HepG2 (cell line): Measurements from ENCODE around the gene IQCC. TPM values are rescaled to one million over a fixed set of nuclear protein-coding genes. Genes with fewer than 3 reads are reported as not detected.
A peak's percentile ranks its signal among the peaks of the same experiment; 100 is the strongest.

Experiments
- ARNT2 ChIP-seq: sonication (generic); formaldehyde crosslinking; IDR thresholded peaks from 2 replicates; pipeline ENCODE4 v1.8.0; 2022; ENCODE audit warnings: mild to moderate bottlenecking, low read depth, missing genetic modification reagents, moderate library complexity
- CREB1 ChIP-seq, 2 experiments: fragments of 450-650 bp in 1 of 2; IDR thresholded peaks; 2 replicates each; pipeline ENCODE4 v1.6.1; 2016 to 2017; ENCODE audit warnings: control low read depth in 1 of 2, mild to moderate bottlenecking in 1 of 2, missing compliant biosample characterization in 1 of 2, missing genetic modification characterization in 1 of 2
- IKZF5 ChIP-seq: IDR thresholded peaks from 2 replicates; pipeline ENCODE4 v1.6.1; 2018; ENCODE audit warnings: missing genetic modification reagents, mild to moderate bottlenecking, missing compliant biosample characterization
- KLF11 ChIP-seq: IDR thresholded peaks from 2 replicates; pipeline ENCODE4 v1.6.1; 2016; ENCODE audit warnings: missing compliant biosample characterization
- LRRFIP1 ChIP-seq: sonication (generic); formaldehyde crosslinking; conservative IDR thresholded peaks from 2 replicates; pipeline ENCODE4 v1.4.0; 2020; ENCODE audit warnings: missing genetic modification reagents
- PAF1 ChIP-seq: IDR thresholded peaks from 2 replicates; pipeline ENCODE4 v1.6.1; 2016; ENCODE audit warnings: missing genetic modification reagents, missing compliant biosample characterization
- PHB2 ChIP-seq: fragments of 450-650 bp; IDR thresholded peaks from 2 replicates; pipeline ENCODE4 v1.6.1; 2018; ENCODE audit not compliant: partially characterized antibody
- POGK ChIP-seq: sonication (generic); formaldehyde crosslinking; conservative IDR thresholded peaks from 2 replicates; pipeline ENCODE4 v1.8.0; 2022; ENCODE audit warnings: mild to moderate bottlenecking, moderate library complexity, missing genetic modification reagents
- REXO4 ChIP-seq: sonication (generic); formaldehyde crosslinking; IDR thresholded peaks from 2 replicates; pipeline ENCODE4 v1.8.0; 2022; ENCODE audit warnings: missing genetic modification reagents, mild to moderate bottlenecking, borderline replicate concordance
- RFXAP ChIP-seq: sonication (generic); formaldehyde crosslinking; IDR thresholded peaks from 2 replicates; pipeline ENCODE4 v1.4.0; 2020; ENCODE audit warnings: missing genetic modification reagents, borderline replicate concordance
- SETDB1 ChIP-seq: sonication (generic); formaldehyde crosslinking; IDR thresholded peaks from 2 replicates; pipeline ENCODE4 v1.5.1; 2020; ENCODE audit warnings: missing genetic modification reagents, mild to moderate bottlenecking, borderline replicate concordance
- SMAD1 ChIP-seq: sonication (generic); formaldehyde crosslinking; IDR thresholded peaks from 2 replicates; pipeline ENCODE4 v1.4.0; 2020; ENCODE audit warnings: missing genetic modification reagents, low read depth, mild to moderate bottlenecking, borderline replicate concordance
- SRSF9 ChIP-seq: fragments of 200-400 bp; formaldehyde crosslinking; IDR thresholded peaks from 2 replicates; pipeline ENCODE4 v1.6.1; 2018; ENCODE audit warnings: borderline replicate concordance, mild to moderate bottlenecking, low read depth, low read length; ENCODE audit not compliant: insufficient read depth, poor library complexity, severe bottlenecking
- TCF12 ChIP-seq, 2 experiments: fragments of 450-650 bp in 1 of 2; sonication (generic) in 1 of 2; formaldehyde crosslinking in 1 of 2; IDR thresholded peaks; 2 replicates each; pipeline versions ENCODE4 v1.6.1 to v1.8.0; 2017 to 2022; ENCODE audit warnings: antibody characterized with exemption in 1 of 2, mild to moderate bottlenecking in 1 of 2, missing genetic modification reagents in 1 of 2, moderate library complexity in 1 of 2
- TOE1 ChIP-seq: sonication (generic); formaldehyde crosslinking; IDR thresholded peaks from 2 replicates; pipeline ENCODE4 v1.4.0; 2020; ENCODE audit warnings: mild to moderate bottlenecking, missing genetic modification reagents
- U2AF2 ChIP-seq: fragments of 200-400 bp; formaldehyde crosslinking; IDR thresholded peaks from 2 replicates; pipeline ENCODE4 v1.6.1; 2017; ENCODE audit warnings: low read depth, mild to moderate bottlenecking, low read length
- ZNF496 ChIP-seq: sonication (generic); formaldehyde crosslinking; IDR thresholded peaks from 2 replicates; pipeline ENCODE4 v1.8.1; 2023; ENCODE audit warnings: mild to moderate bottlenecking, moderate library complexity, missing genetic modification reagents; ENCODE audit not compliant: insufficient replicate concordance
- ZNF501 ChIP-seq: sonication (generic); formaldehyde crosslinking; IDR thresholded peaks from 2 replicates; pipeline ENCODE4 v1.5.1; 2020; ENCODE audit warnings: mild to moderate bottlenecking, moderate library complexity, missing genetic modification reagents
- ZNF639 ChIP-seq: conservative IDR thresholded peaks from 2 replicates; pipeline ENCODE4 v1.6.1; 2018; ENCODE audit warnings: missing genetic modification reagents
- ZNF761 ChIP-seq: sonication (generic); formaldehyde crosslinking; conservative IDR thresholded peaks from 2 replicates; pipeline ENCODE4 v1.4.0; 2020; ENCODE audit warnings: mild to moderate bottlenecking, missing genetic modification reagents
- ZNF841 ChIP-seq: sonication (generic); formaldehyde crosslinking; IDR thresholded peaks from 2 replicates; pipeline ENCODE4 v1.8.1; 2023; ENCODE audit warnings: missing genetic modification reagents, borderline replicate concordance
- polyA plus RNA-seq, 8 experiments: library from polyadenylated mRNA; depleted of rRNA in 3 of 8; stranded (reverse) in 7 of 8; unstranded in 1 of 8; fragments of >200 nt; fragmentation: Illumina TruSeq in 4 of 8; extraction: Trizol in 4 of 8; gene quantifications; 2 replicates each; pipeline versions ENCODE4 v1.2.1 to v1.2.3, GENCODE V29; 2011 to 2016; ENCODE audit warnings: low read depth in 4 of 8, missing spikeins in 1 of 8, mixed read lengths in 1 of 8; ENCODE audit not compliant: insufficient read depth in 1 of 8
- total RNA-seq, 5 experiments: library from RNA; depleted of rRNA; stranded (reverse); fragments of >200 nt; fragmentation: Illumina TruSeq; extraction: Trizol; gene quantifications; 2 replicates each; pipeline ENCODE4 v1.2.3, GENCODE V29; 2016; ENCODE audit warnings: low read depth in 1 of 5

Gene IQCC
- total and polyA plus RNA-seq, 2 of the 13 experiments (the other 11 are each of a cell fraction or from before 2014, with no cell fraction given): 1.7 to 3.0 TPM

GRCh38 chr1:32205401-32206370, at the start of gene IQCC (continued):
- TF ChIP-seq LRRFIP1 (CRISPR knock-in tag) (no peak), KLF11 (CRISPR knock-in tag) (no peak), ZNF761 (CRISPR knock-in tag) (0 out of 2 replicates have a peak, but pooled peaks have one; percentile 27), REXO4 (CRISPR knock-in tag) (no peak), U2AF2 (0 out of 2 replicates have a peak, but pooled peaks have one; percentile 87), SMAD1 (no peak), TOE1 (no peak; the same call in 1 of the 2 replicates), PHB2 (no peak), POGK (CRISPR knock-in tag) (peak; percentile 71; the same call in 1 of the 2 replicates), ZNF841 (CRISPR knock-in tag) (no peak), PAF1 (CRISPR knock-in tag) (no peak), ZNF496 (CRISPR knock-in tag) (no peak), ZNF639 (no peak), RFXAP (no peak), CREB1 (IDR thresholded peaks at IDR 0.05) (peak; percentile 88), CREB1 (CRISPR knock-in tag; IDR thresholded peaks at IDR 0.05) (peak; percentile 95), IKZF5 (CRISPR knock-in tag) (peak; percentile 56; the same call in 1 of the 2 replicates), SRSF9 (no peak), TCF12 (IDR thresholded peaks at IDR 0.05) (no peak), TCF12 (CRISPR knock-in tag; IDR thresholded peaks at IDR 0.05) (no peak), ZNF501 (CRISPR knock-in tag) (peak; percentile 72), SETDB1 (CRISPR knock-in tag) (no peak), ARNT2 (CRISPR knock-in tag) (peak; percentile 62)
